Measurements from ENCODE around the gene SPO11. TPM values are rescaled to one million over a fixed set of nuclear protein-coding genes. Genes with fewer than 3 reads are reported as not detected.

SPO11 gene
- total RNA-seq, 1 experiment from 2014 or later: not detected

GRCh38 chr20:57288651-57289277 lies 40.8 kb upstream of the SPO11 start:
- H3K27ac ChIP-seq (ENCODE audit: insufficient read length, low read depth, low read length): no peak overlapping the region
- no peak overlapping the region for H2BK120ac ChIP-seq (ENCODE audit: low read depth, low read length, poor library complexity, severe bottlenecking)
- no peak overlapping the region for H4K91ac ChIP-seq (ENCODE audit: insufficient read length, low read depth, low read length)
- no peak overlapping the region for H2BK5ac ChIP-seq (ENCODE audit: insufficient read length, low read length)
- H4K5ac ChIP-seq (ENCODE audit: insufficient read length, low read depth, low read length): no peak overlapping the region
- Mint-ChIP-seq H3K4me1 (peaks cover 32 to 58% of the 10 kb centered on the region in 2 experiments), H3K27me3 (ENCODE audit: low read depth) (peaks cover 16% of the 10 kb centered on the region), H3K4me3 (no peak overlapping the region), H3K9me3 (no peaks in the 10 kb centered on the region; a peak in 1 of 5 replicates), H3K27ac (no peak overlapping the region), H3K36me3 (ENCODE audit: insufficient read depth in 1 of 3, low read depth in 3 of 3) (no peaks in the 10 kb centered on the region; a peak in 1 of 7 replicates)
- no peak for DNase-seq
- no peak for TF ChIP-seq CTCF (conservative IDR thresholded peaks at IDR 0.05)
- no peaks in the 10 kb centered on the region for H3K23me2 ChIP-seq (ENCODE audit: insufficient read length, low read depth, low read length, poor library complexity, severe bottlenecking)
- H4K8ac ChIP-seq (replicated peaks; ENCODE audit: insufficient read length, low read depth, low read length): no peak overlapping the region
- no peak overlapping the region for H3K18ac ChIP-seq (ENCODE audit: insufficient read length, low read depth, low read length)
- H3K4me2 ChIP-seq (ENCODE audit: insufficient read depth, insufficient read length, low read length): no peak overlapping the region
- H2BK20ac ChIP-seq (ENCODE audit: low read depth, low read length, poor library complexity, severe bottlenecking): no peak overlapping the region
- no peak overlapping the region for H2BK12ac ChIP-seq (ENCODE audit: insufficient read length, low read depth, low read length)
- no peaks in the 10 kb centered on the region for H3K27me3 ChIP-seq (ENCODE audit: insufficient read depth, low read length)
- H2AK5ac ChIP-seq (ENCODE audit: insufficient read length, low read length): no peak overlapping the region
- no peaks in the 10 kb centered on the region for H3K79me1 ChIP-seq (ENCODE audit: insufficient read depth, low read depth, low read length, poor library complexity, severe bottlenecking)
- 0 out of 2 replicates have a peak, but pooled peaks cover 1% of the 10 kb centered on the region for H3K4me1 ChIP-seq (ENCODE audit: insufficient read depth, low read length)
- no peaks in the 10 kb centered on the region for H3K9me3 ChIP-seq (ENCODE audit: control insufficient read depth, low read depth, low read length)
- no peaks in the 10 kb centered on the region for H3K79me2 ChIP-seq (ENCODE audit: insufficient read depth, low read length)
- H3T11ph ChIP-seq (ENCODE audit: low read length): no peak overlapping the region
- no peak overlapping the region for H3K4ac ChIP-seq (ENCODE audit: low read depth, low read length)
- H2BK15ac ChIP-seq (ENCODE audit: low read depth, low read length): no peak overlapping the region
- H3K23ac ChIP-seq (ENCODE audit: insufficient read length, low read depth, low read length): no peak overlapping the region
- no peak overlapping the region for H3K9ac ChIP-seq (ENCODE audit: extremely low read depth, insufficient read length, low read length)
- no peaks in the 10 kb centered on the region for H4K20me1 ChIP-seq (ENCODE audit: control insufficient read depth, insufficient read depth, insufficient read length)
- no peak overlapping the region for H3K56ac ChIP-seq (ENCODE audit: insufficient read length, low read depth, low read length)
- H3K14ac ChIP-seq (ENCODE audit: insufficient read depth, low read length): no peak overlapping the region
- no peak overlapping the region for H2AFZ ChIP-seq (ENCODE audit: low read length)
- WGBS (ENCODE audit: extremely low coverage, insufficient read length, low lambda C conversion rate): no CpG with 5 or more reads among the region's 16 CpGs

All from H9 (cell line).